GM19099 (cell line): ENCODE data around the gene FGFR3.

Source experiments
- POLR2A ChIP-seq: IDR thresholded peaks from 3 replicates; pipeline ENCODE4 v1.6.1; 2011; ENCODE audit warnings: low read depth; ENCODE audit not compliant: insufficient read length; ENCODE audit errors: extremely low read depth

The FGFR3 gene

DNA sequence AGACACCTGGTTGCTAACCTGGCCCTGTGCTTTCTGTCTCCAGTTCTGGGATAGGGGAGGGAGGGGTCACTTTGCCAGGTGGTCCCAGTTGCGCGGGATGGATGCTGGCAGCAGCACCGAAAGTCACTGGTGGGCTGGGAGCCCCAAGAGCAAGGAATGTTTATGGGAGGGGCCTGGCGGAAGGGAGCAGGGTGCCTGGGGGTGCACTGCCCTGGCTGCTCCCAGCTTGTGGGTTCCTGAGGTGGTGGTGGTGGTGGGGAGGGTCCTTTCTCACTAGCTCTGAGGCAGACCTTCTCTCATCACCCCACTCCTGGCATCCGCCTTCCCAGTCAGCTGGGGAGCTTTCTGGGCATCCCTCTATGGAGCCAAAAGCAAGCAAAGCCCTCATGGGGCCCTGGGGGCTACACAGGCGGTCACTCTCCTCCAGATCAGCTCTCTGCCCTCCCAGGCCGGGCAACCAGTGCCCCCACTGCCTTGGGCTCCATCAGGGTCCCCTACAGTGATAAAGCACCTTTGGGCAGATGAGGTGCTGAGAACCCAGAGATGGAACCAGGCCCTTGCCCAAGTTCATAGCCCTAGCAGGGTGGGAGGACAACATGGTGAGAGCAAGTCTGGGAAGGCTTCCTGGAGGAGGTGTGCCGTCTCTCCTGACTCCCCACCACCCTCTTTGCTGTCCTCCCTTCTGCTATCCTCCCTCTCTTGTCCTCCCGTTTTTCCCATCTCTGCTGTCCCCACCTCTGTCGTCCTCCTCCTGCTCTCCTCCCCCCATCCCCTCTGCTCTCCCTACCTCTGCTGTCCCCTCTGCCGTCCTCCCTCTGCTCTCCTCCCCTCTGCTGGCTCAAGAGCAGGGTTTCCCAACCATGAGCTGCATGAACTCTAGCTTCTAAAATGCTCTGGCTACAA, 16.0 kb downstream of the FGFR3 start:
- TF ChIP-seq POLR2A, result no peak

DNA sequence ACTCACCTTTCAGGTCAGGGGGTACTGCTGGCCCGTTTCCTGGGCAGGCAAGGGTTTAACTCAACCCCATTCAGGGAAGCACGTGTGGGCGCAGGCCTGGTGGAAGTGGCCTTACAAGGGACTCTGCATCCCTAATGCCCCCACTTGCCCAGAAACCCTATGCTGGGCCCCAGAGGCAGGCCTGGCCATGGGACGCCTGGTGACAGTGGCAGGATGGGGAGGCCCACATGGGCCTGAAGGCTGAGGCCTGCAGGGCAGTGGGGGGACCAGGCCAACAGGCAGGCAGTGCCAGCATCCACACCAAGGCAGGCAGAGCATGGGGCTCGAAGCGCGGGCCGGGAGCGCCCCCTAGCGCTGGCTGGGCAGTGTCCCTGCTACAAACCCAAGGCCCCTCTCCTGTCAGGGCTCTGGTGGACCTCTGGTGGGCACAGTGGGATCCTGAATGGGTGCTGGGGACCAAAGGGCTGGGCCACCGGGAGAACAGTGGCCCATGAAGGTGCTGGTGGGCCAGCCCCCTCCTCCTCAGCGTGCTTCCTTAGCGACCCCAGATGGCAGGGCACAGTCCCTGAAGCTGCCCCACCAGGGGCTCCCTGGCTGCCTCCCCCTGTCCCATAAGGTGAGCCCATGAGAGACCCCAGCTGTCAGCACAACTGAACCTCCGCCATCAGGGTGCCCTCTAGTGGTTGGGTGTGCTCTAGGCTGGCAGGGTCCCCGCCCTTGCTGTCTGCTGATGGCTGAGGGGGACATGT, 16.8 kb downstream of the FGFR3 start:
- no peak for TF ChIP-seq POLR2A

DNA sequence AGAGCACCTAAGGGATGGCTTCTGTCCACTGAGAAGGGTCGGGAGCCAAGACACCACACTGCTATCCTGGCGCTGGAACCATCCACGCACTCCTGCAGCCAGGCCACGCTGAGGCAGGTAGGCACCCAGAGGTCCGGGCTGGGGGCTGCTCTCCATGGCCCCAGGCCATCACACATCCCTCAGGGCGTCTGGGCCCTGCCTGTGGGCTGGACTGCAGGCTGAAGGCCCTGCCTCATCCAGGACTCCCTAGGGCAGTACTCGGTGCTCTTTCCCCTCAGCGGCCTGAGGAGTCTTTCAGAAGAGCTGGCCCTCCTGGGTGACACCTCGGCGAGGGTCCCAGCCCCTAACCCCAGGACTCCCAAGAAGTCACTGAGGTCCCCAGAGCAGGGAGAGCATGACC, 17.7 kb downstream of the FGFR3 start:
- TF ChIP-seq POLR2A, result no peak

DNA sequence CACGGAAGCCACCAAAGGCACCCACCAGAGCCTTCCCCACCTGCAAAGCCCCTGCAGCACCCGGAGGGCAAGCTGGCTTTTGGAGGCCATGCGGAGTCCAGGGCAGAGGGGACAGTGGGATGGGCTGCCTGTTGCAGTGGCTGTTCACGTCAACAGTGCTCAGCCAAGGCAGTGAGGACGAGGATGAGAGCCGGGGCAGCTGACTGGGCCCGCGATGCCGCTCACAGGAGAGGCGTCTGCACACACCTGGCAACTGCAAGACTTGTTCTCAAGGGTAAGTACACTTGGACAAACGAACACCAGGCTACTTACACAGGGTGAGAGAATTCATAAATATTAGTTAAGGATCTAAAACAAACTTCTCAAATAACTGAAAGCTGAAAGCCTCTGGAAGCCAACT, 19.6 kb downstream of the FGFR3 start:
- TF ChIP-seq POLR2A, result no peak

DNA sequence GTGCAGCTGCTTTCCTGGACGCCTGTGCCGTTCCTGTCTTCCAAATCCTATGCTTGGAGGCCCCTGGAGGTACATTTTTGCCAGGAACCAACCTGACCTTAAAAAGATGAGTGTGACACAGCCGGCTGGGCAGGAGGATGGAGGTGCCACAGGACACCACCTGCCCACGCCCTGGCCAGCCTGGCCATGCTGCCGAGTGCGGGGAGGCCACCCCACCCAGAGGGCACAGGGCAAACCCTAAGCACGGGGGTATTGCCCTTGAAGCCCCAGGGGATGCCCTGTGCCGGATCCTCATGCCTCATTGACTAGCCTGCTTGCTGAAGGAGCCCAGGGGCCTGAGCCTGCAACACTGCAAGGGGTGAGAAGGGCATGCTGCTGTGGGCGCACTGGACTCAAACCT, 20.1 kb downstream of the FGFR3 start:
- TF ChIP-seq POLR2A, result no peak

DNA sequence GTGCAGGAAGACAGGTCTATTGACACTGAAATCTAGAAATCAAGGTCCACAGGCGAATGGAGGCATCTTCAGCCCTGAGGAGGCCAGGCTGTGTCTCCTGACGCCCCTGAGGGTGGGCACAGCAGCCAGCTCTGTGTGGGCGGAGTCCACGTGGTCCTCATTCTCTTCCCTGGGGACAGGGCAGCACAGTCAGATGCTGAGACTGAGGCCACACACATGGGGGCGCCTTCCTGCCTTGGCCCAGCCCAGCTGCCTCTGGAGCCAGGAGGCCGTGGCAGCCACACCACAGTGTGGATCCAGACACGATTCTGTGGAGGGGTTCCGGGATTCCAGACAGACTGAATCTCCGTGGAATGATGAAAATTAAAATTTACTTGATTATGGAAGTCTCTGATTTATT, 20.8 kb downstream of the FGFR3 start:
- TF ChIP-seq POLR2A, result no peak

DNA sequence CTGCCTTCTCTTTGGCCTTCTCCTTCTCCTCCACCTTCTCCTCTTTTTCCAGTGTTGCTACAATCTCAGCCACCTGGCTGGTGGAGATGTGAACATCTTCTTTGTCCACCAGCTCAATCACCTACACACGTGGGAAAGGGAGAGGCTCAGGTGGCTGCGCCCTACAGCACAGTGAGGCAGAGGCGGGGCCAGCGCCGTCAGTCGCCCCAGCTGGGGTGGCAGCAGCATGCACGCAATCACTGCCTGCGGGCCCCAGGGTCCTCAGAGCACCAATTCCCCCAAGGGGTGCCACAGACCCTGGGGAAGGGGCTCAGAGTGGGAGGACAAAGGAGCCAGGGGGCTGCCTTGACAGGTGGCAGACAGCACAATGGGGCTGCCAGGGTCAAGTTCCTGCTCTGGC, 21.4 kb downstream of the FGFR3 start:
- no peak for TF ChIP-seq POLR2A

DNA sequence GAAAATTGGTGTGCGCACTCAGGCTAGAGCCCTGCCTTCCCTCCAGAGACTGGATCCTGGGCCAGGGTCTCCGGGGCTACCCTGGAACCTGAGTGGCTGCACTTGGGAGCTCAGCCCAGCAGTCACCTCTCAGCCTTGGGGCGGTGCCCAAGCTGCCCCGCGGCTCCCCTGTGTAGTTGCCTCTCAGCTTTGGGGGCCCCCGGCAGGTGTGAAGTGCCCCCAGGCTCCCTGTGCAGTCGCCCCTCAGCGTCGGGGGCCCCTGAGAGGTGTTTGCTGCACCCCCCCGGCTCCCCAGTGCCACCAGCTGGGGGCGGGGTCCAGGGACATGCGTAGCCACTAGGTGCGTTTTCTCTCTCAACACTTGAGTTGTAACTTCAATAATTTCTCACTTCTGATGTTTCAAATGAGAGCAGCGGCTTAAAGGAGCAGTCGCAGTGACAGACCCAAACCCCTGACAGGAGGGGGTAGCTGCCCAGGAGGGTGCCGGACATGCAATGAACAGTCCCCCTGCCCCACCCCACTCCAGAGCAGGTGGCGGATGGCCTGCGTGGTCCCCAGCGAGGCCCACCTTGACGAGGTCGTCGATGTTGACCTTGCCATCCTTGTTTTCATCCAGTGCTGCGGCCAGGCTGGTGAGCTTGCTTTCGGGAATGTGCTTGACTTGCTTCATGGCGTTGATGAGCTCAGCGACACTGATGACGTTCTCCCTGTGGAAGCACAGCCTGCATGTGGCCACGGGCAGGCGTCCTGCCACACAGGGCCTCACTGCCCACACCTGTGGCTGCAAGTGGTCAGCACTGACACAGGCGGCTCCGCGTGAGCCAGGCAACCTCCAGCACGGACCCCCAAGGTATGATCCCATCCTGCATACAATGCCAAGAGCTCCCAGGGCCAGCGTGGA, 22.3 kb downstream of the FGFR3 start:
- TF ChIP-seq POLR2A, result no peak

DNA sequence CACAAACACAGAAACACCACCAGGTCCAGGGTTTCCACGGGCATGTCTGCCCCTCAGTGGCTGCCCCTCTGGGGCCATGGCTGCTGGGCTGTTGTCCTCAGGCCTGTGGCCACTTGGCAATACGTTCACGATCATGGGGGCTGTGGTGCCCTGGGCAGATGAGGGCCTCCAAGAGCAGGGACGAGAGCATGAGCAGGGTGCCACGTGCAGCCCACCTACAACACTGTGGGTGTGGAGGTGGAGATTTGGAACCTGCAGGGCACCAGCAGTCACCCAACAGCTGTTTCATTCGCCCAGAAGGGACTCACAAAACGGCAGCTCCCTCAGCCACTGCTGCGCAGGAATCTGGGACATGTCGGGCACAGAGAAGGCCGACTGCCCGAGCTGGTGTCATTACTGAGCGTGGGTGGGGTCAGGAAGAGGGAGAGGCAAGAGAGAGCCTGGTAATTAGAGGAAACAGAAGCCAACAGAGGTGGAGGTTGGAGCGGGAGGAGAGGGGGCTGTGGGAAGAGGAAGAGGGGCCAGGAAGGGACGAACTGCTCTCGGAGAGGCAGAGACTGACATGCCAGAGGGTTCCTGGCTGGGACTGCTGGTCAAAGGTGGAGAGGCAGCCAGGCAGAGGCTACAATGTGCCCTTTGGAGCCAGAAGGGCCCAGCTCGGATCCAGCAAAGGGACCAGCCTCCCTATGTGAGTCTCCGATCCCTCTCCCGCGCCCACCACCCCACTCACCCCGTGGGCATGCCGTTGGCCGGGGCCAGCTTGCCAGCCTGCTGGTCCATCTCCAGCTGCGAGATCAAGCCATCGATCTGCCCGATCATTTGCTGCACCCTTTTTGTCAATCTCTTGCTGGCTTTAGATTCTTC, 23.1 kb downstream of the FGFR3 start:
- TF ChIP-seq POLR2A, result no peak

DNA sequence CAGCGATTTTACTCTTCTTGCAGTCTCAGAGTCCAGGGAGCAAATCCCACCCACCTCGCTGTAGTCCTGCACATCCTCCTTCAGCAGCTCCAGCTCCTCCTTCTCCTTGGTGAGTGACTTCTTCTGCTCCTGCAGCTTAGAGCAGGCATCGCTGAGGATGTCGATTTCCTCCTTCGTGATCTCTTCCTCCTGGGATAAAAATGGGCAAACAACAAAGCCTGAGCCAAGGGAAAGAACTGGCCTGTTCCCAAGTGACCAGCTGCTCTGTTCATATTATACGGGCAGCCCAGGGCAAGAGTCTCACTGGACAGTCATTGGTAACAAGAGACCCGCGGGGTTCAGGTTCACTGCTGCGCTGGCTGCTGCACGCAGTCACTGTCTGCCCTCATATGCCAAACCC, 26.2 kb downstream of the FGFR3 start:
- no peak for TF ChIP-seq POLR2A

DNA sequence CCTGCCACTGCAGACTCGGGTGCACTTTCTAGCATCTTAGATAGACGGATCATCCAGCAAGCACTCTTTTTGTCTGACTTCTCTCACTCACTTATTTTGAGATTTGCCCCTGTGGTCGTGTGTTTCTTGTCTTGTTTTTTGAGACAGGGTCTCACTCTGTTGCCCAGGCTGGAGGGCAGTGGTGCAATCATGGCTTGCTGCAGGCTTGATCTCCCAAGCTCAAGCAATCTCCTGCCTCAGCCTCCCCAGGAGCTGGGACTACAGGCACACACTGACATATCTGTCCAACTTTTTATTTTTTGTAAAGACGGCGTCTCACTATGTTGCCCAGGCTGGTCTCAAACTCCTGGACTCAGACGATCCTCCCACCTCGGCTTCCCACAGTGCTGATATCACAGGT, 26.7 kb downstream of the FGFR3 start:
- TF ChIP-seq POLR2A, result no peak

DNA sequence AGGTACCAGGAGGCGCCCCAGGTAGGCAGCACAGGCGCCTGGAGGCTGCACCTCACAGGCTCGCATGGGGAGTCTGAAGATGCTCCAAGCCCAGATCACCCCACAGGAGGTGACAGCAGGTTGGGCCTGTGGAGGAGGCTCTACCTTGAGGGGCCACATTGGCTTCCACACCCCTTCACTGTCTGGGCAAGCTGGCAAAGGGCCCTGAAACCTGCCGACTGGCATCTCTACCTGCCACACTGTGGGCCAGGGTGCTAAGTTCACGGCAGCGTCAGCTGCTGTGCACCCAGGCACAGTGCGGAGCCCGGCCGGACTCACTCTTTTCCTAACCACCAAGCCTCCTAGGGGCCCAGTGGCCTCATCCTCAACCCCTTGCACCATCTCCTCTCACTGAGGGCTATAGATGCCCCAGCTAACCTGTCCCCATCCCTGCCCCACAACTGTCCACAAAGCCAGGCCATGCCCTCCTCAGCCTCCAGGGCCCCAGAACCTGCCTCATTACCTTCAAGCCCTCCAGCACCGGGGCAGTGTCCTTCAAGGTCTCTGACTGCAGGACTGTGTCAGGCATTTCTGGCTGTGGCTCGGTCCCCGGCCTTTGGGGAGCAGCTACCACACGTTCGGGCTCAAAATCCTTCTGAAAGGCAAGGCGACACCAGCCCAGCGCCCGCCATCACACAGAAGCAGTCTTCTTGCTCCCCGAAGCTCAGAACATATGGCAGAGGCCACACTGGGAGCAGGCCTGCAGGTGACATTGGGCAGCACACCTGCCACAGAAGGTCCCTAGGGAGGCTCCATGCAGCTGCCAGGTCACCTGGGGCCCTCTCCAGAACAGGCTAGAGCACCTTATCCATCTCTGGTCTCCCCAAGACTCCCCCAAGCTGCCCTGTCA, 28.8 kb downstream of the FGFR3 start:
- no peak for TF ChIP-seq POLR2A

DNA sequence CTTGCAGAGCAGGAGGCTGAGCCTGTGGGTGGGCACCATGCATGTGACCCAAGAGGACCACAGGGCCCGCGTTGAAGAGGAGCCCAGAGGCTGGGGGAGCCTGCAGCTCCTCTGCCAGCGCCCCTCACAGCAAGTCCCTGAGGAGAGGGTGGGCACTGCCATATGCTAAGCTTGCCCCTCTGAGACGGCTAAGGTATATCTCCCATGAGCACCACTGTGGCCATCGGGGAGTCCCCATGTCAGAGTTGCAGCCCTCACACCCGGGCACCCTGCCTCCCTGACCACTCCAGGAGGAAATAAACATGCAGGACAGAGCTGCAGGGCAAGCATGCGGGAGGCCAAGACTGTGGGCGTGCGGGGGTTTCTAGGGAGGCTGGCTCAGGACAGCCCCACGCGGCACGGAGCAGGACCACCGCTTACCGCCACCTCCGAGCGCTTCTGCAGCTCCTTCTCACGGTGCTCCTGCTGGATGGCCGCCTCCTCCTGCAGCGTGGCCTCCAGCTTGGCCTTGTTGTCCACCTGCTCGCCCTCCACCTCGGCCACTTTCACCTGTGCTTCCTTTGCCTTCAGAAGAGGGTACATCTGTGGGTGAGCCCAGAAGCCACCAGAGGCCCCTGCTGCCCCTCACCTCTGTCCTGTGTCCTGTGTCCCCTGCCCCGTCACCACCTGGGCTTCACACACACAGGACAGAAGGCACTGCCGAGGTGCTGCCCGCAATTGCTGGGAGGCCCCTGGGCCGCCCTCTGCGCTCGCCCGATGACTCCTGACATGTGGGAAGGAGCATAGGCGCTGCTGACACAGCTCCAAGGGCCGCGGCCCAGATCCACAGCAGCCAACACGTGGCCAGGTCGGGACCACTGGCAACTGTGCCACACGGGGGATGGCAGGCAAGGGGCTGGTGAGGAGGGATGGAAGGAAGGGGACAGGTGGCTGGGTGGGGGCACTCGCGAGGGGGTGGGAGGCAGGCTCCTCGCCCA, 29.8 kb downstream of the FGFR3 start:
- TF ChIP-seq POLR2A, result no peak

DNA sequence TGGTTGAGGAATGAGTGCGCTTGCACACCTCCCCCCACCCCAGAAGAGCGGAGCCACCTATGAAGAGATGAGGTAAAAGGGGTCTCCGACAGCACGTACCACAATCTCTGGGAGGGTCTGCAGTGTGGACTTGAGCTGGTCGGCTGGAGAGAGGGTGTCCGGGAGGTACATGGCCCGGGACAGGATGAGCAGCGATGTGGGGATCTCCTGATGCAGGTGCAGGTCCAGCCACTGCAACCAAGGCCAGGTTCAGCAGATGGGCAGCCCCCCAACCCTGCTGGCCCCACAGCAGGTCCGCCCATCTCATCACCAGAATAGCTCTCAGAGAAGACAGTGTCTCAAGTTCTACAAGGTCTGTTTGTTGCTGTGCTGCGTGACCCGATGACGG, 30.4 kb downstream of the FGFR3 start:
- TF ChIP-seq POLR2A, result no peak
